ENCODE measurements around the gene RERE. TPM values are rescaled to one million over a fixed set of nuclear protein-coding genes. Genes with fewer than 3 reads are reported as not detected.

The RERE gene
- total RNA-seq, 1 experiment from 2014 or later, result 73.4 TPM

GRCh38 chr1:8347635-8348034 is 469.8 kb downstream of the RERE start:
- TF ChIP-seq CTCF (conservative IDR thresholded peaks at IDR 0.05), result no peak
- no peak for TF ChIP-seq EZH2 (IDR thresholded peaks at IDR 0.05; ENCODE audit: low read depth)
- Histone ChIP-seq H3K4me1 (replicated peaks; ENCODE audit: insufficient read depth) (peaks cover 17% of the 10 kb centered on the region), H3K4me2 (no peak overlapping the region), H3K27ac (no peak overlapping the region), H3K9me3 (ENCODE audit: insufficient read depth, low read depth) (no peaks in the 10 kb centered on the region), H3K27me3 (ENCODE audit: insufficient read depth, low read depth) (no peaks in the 10 kb centered on the region), H3K4me3 (no peak overlapping the region), H3K36me3 (ENCODE audit: low read depth) (no peaks in the 10 kb centered on the region), H3F3A (ENCODE audit: insufficient read depth, low read depth) (peaks cover 8% of the 10 kb centered on the region; the same call in 1 of the 2 replicates), H3K79me2 (ENCODE audit: low read depth) (no peaks in the 10 kb centered on the region), H3K9me2 (ENCODE audit: insufficient read depth) (no peaks in the 10 kb centered on the region), H2AFZ (no peak overlapping the region), H4K20me1 (ENCODE audit: insufficient read depth) (no peaks in the 10 kb centered on the region)
- no peak for DNase-seq
- ChIA-PET CTCF (interaction anchor here (0.6 kb wide), 1 partner anchor 150 kb away, joined by 4 read pairs; no protein-coding TSS in a partner anchor), POLR2A (ENCODE audit: unreplicated experiment) (no interaction called here)
- intact Hi-C loops (cut with micrococcal nuclease; ENCODE audit: unreplicated experiment), result loop anchor here (2.0 kb wide), 2 partner anchors 33 to 681 kb away; no protein-coding TSS in a partner anchor
- no TSS peak for BruUV-seq (replicated peaks)

- no TSS peak for BruUV-seq (replicated peaks)
- DNase-seq, result no peak
- peaks cover 17% of the 10 kb centered on the region for H3K4me1 ChIP-seq (replicated peaks; ENCODE audit: insufficient read depth)
- H3K9me2 ChIP-seq (ENCODE audit: insufficient read depth), result no peaks in the 10 kb centered on the region
- H3K27me3 ChIP-seq (ENCODE audit: insufficient read depth, low read depth), result no peaks in the 10 kb centered on the region
- ChIA-PET POLR2A (ENCODE audit: unreplicated experiment) (no interaction called here), CTCF (interaction anchor here (0.6 kb wide), 1 partner anchor 441 kb away, joined by 3 read pairs; no protein-coding TSS in a partner anchor)
- H3K4me3 ChIP-seq, result no peak overlapping the region
- H4K20me1 ChIP-seq (ENCODE audit: insufficient read depth), result no peaks in the 10 kb centered on the region
- H3K9me3 ChIP-seq (ENCODE audit: insufficient read depth, low read depth), result no peaks in the 10 kb centered on the region
- TF ChIP-seq EZH2 (IDR thresholded peaks at IDR 0.05; ENCODE audit: low read depth) (no peak), CTCF (conservative IDR thresholded peaks at IDR 0.05) (no peak)
- no peak overlapping the region for H3K27ac ChIP-seq
- H3F3A ChIP-seq (ENCODE audit: insufficient read depth, low read depth), result peaks cover 8% of the 10 kb centered on the region; the same call in 1 of the 2 replicates
- H3K4me2 ChIP-seq, result no peak overlapping the region
- H3K79me2 ChIP-seq (ENCODE audit: low read depth), result no peaks in the 10 kb centered on the region
- no peaks in the 10 kb centered on the region for H3K36me3 ChIP-seq (ENCODE audit: low read depth)
- H2AFZ ChIP-seq, result no peak overlapping the region
- intact Hi-C loops (cut with micrococcal nuclease; ENCODE audit: unreplicated experiment), result no loop called here
Observed at GRCh38 chr1:8345621-8346415, 471.6 kb downstream of the RERE start.

GRCh38 chr1:8344893-8345507 is 472.4 kb downstream of the RERE start:
- intact Hi-C loops (cut with micrococcal nuclease; ENCODE audit: unreplicated experiment), result no loop called here
- BruUV-seq (replicated peaks), result no TSS peak
- H3K27ac ChIP-seq, result no peak overlapping the region
- H3K79me2 ChIP-seq (ENCODE audit: low read depth), result no peaks in the 10 kb centered on the region
- TF ChIP-seq EZH2 (IDR thresholded peaks at IDR 0.05; ENCODE audit: low read depth), result no peak
- TF ChIP-seq CTCF (conservative IDR thresholded peaks at IDR 0.05), result no peak
- POLR2A ChIA-PET (ENCODE audit: unreplicated experiment), result no interaction called here
- peaks cover 17% of the 10 kb centered on the region for H3K4me1 ChIP-seq (replicated peaks; ENCODE audit: insufficient read depth)
- no peaks in the 10 kb centered on the region for H3K9me2 ChIP-seq (ENCODE audit: insufficient read depth)
- H3K4me3 ChIP-seq, result no peak overlapping the region
- H3K9me3 ChIP-seq (ENCODE audit: insufficient read depth, low read depth), result no peaks in the 10 kb centered on the region
- H2AFZ ChIP-seq, result no peak overlapping the region
- peaks cover 8% of the 10 kb centered on the region; the same call in 1 of the 2 replicates for H3F3A ChIP-seq (ENCODE audit: insufficient read depth, low read depth)
- no peaks in the 10 kb centered on the region for H4K20me1 ChIP-seq (ENCODE audit: insufficient read depth)
- H3K4me2 ChIP-seq, result no peak overlapping the region
- CTCF ChIA-PET, result interaction anchor here (0.6 kb wide), 1 partner anchor 440 kb away, joined by 3 read pairs; no protein-coding TSS in a partner anchor
- no peaks in the 10 kb centered on the region for H3K36me3 ChIP-seq (ENCODE audit: low read depth)
- no peaks in the 10 kb centered on the region for H3K27me3 ChIP-seq (ENCODE audit: insufficient read depth, low read depth)
- no peak for DNase-seq

Data from PC-9 (cell line).